ENCODE measurements around the gene CAB39L. TPM values are rescaled to one million over a fixed set of nuclear protein-coding genes. Genes with fewer than 3 reads are reported as not detected.
"Not testable (repeated sequence)": the region's sequence is repeated elsewhere in the genome, so short reads cannot be mapped to it uniquely, and the experiment has no call there.

The CAB39L gene
- total RNA-seq, 1 donor from 2014 or later: 6.8 TPM

- Histone ChIP-seq H3K36me3 (ENCODE audit: control insufficient read depth in 3 of 3, insufficient read depth in 3 of 3, low read length in 3 of 3) (no peaks in the 10 kb centered on the region), H3K9me3 (ENCODE audit: control insufficient read depth in 3 of 3, low read length in 3 of 3) (no peaks in the 10 kb centered on the region), H3K27ac (ENCODE audit: low read depth, low read length) (no peak overlapping the region), H3K27me3 (ENCODE audit: control insufficient read depth in 3 of 3, insufficient read depth in 3 of 3, low read length in 3 of 3) (no peaks in the 10 kb centered on the region), H3K4me1 (ENCODE audit: control insufficient read depth in 3 of 3, insufficient read depth in 3 of 3, low read length in 3 of 3) (peaks cover 5 to 17% (median 16%) of the 10 kb centered on the region in 3 donors), H3K9ac (ENCODE audit: low read depth in 1 of 3, low read length in 3 of 3) (peak overlapping the region; percentile 25 to 76 (median 52)), H3K4me3 (ENCODE audit: low read length in 3 of 3) (peak overlapping the region; percentile 48 to 64 (median 60))
Measured at GRCh38 chr13:49300739-49301589, 142.9 kb downstream of the CAB39L start.

DNA sequence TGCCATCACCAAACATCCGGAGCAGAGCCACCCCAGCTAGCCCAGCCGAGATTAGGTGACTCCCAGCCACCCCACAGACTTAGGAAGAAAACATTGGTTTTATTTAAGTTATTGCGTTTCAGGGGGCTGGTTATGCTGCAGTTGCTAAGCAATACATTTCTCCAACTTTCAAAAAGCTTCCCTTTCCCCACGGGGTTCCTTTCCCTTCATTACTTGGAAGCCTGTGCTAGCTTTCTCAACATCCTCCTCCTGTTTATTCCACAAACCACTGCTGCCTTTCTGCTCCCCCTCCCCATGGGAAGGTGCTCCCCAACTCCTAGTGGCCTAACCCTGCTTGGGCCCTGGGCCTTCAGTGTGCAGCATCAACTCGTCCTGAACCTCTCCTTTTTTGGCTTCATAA is 143.6 kb downstream of the CAB39L start:
- H3K36me3 ChIP-seq (ENCODE audit: control insufficient read depth in 3 of 3, insufficient read depth in 3 of 3, low read length in 3 of 3): peaks cover 2 to 5% (median 4%) of the 10 kb centered on the region in 3 donors
- no peak overlapping the region for H3K27ac ChIP-seq (ENCODE audit: low read depth, low read length)
- H3K9ac ChIP-seq (ENCODE audit: low read depth in 1 of 3, low read length in 3 of 3): no peak overlapping the region
- no peaks in the 10 kb centered on the region for H3K9me3 ChIP-seq (ENCODE audit: control insufficient read depth in 3 of 3, low read length in 3 of 3)
- H3K4me1 ChIP-seq (ENCODE audit: control insufficient read depth in 3 of 3, insufficient read depth in 3 of 3, low read length in 3 of 3): peaks cover 5 to 17% (median 9%) of the 10 kb centered on the region in 3 donors
- H3K4me3 ChIP-seq (ENCODE audit: low read length in 3 of 3): no peak overlapping the region
- H3K27me3 ChIP-seq (ENCODE audit: control insufficient read depth in 3 of 3, insufficient read depth in 3 of 3, low read length in 3 of 3): no peaks in the 10 kb centered on the region

GRCh38 chr13:49298903-49299605 is 144.8 kb downstream of the CAB39L start:
- Histone ChIP-seq H3K27me3 (ENCODE audit: control insufficient read depth in 3 of 3, insufficient read depth in 3 of 3, low read length in 3 of 3) (no peaks in the 10 kb centered on the region), H3K36me3 (ENCODE audit: control insufficient read depth in 3 of 3, insufficient read depth in 3 of 3, low read length in 3 of 3) (peaks cover 2 to 9% (median 4%) of the 10 kb centered on the region in 3 donors), H3K9me3 (ENCODE audit: control insufficient read depth in 3 of 3, low read length in 3 of 3) (no peaks in the 10 kb centered on the region), H3K27ac (ENCODE audit: low read depth, low read length) (no peak overlapping the region), H3K4me1 (ENCODE audit: control insufficient read depth in 3 of 3, insufficient read depth in 3 of 3, low read length in 3 of 3) (peaks cover 5 to 17% (median 7%) of the 10 kb centered on the region in 3 donors), H3K4me3 (ENCODE audit: low read length in 3 of 3) (no peak overlapping the region), H3K9ac (ENCODE audit: low read depth in 1 of 3, low read length in 3 of 3) (no peak overlapping the region)

DNA sequence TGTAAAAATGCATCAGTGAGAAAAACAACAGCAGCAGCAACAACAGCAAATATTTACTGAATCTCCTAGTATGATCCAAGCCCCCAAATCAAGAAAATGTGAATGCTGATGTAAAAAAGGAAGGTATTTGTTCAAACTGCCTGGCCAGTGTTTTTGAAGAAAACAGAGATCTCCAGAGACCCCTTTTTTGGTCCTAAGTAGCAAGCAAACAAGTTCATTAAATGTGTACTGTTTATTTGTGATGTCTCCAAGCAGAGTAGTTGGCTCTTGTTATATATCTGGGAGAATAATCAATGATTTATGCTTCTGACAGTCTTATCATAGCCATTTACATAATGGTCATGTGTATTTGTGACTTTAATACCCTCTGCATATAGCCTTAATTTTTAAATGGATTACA is 145.4 kb downstream of the CAB39L start:
- no peaks in the 10 kb centered on the region for H3K9me3 ChIP-seq (ENCODE audit: control insufficient read depth in 3 of 3, low read length in 3 of 3)
- H3K27ac ChIP-seq (ENCODE audit: low read depth, low read length): no peak overlapping the region
- no peak overlapping the region for H3K9ac ChIP-seq (ENCODE audit: low read depth in 1 of 3, low read length in 3 of 3)
- H3K4me1 ChIP-seq (ENCODE audit: control insufficient read depth in 3 of 3, insufficient read depth in 3 of 3, low read length in 3 of 3): peaks cover 3 to 13% (median 5%) of the 10 kb centered on the region in 3 donors
- H3K27me3 ChIP-seq (ENCODE audit: control insufficient read depth in 3 of 3, insufficient read depth in 3 of 3, low read length in 3 of 3): no peaks in the 10 kb centered on the region
- H3K4me3 ChIP-seq (ENCODE audit: low read length in 3 of 3): no peak overlapping the region
- peaks cover 2 to 9% (median 5%) of the 10 kb centered on the region in 3 donors for H3K36me3 ChIP-seq (ENCODE audit: control insufficient read depth in 3 of 3, insufficient read depth in 3 of 3, low read length in 3 of 3)

DNA sequence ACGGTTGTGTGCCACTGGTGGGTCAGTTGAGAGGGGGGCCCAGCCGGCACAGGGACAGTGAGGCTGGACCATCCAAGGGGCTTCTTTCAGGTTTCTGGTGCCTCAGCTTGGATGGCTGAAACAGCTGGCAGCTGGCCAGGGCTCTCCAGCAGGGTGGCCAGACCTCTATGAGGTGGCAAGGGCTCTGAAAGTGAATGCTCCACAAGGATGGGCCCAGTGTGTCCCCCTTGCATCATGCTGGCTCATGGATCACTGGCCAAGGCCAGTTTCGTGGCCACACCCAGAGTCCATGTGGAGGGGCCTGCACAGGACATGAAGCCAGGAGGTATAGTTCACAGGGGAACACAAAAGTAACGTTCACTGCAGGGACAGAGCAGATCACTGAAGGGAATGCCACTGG is 146.5 kb downstream of the CAB39L start:
- Histone ChIP-seq H3K9me3 (ENCODE audit: control insufficient read depth in 3 of 3, low read length in 3 of 3) (no peaks in the 10 kb centered on the region), H3K27ac (ENCODE audit: low read depth, low read length) (no peak overlapping the region), H3K9ac (ENCODE audit: low read depth in 1 of 3, low read length in 3 of 3) (no peak overlapping the region), H3K27me3 (ENCODE audit: control insufficient read depth in 3 of 3, insufficient read depth in 3 of 3, low read length in 3 of 3) (no peaks in the 10 kb centered on the region), H3K36me3 (ENCODE audit: control insufficient read depth in 3 of 3, insufficient read depth in 3 of 3, low read length in 3 of 3) (peaks cover 6 to 10% (median 9%) of the 10 kb centered on the region in 3 donors), H3K4me3 (ENCODE audit: low read length in 3 of 3) (no peak overlapping the region), H3K4me1 (ENCODE audit: control insufficient read depth in 3 of 3, insufficient read depth in 3 of 3, low read length in 3 of 3) (peaks cover 0 to 13% (median 5%) of the 10 kb centered on the region in 3 donors)

DNA sequence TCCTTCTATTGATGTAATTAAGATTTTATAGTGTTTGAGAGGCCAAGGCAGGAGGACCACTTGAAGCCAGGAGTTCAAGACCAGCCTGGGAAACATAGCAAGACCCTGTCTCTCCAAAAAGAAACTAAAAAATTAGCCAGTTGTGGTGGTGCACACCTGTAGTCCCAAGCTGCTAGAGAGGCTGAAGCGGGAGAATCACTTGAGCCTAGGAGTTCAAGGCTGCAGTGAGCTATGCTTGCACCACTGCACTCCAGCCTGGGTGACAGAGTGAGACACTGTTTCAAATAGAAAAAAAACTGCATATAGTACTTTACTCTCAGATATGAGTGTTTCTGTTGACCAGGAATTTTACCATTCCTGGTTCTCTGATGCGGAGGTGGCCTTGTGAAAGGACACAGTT is 147.2 kb downstream of the CAB39L start:
- Histone ChIP-seq H3K27ac (ENCODE audit: low read depth, low read length) (no peak overlapping the region), H3K4me3 (ENCODE audit: low read length in 3 of 3) (no peak overlapping the region), H3K9me3 (ENCODE audit: control insufficient read depth in 3 of 3, low read length in 3 of 3) (no peaks in the 10 kb centered on the region), H3K4me1 (ENCODE audit: control insufficient read depth in 3 of 3, insufficient read depth in 3 of 3, low read length in 3 of 3) (peaks cover 0 to 12% (median 5%) of the 10 kb centered on the region in 3 donors), H3K27me3 (ENCODE audit: control insufficient read depth in 3 of 3, insufficient read depth in 3 of 3, low read length in 3 of 3) (no peaks in the 10 kb centered on the region), H3K36me3 (ENCODE audit: control insufficient read depth in 3 of 3, insufficient read depth in 3 of 3, low read length in 3 of 3) (peaks cover 6 to 10% (median 9%) of the 10 kb centered on the region in 3 donors), H3K9ac (ENCODE audit: low read depth in 1 of 3, low read length in 3 of 3) (no peak overlapping the region)

- Histone ChIP-seq H3K4me3 (ENCODE audit: low read length in 3 of 3) (no peak overlapping the region), H3K9ac (ENCODE audit: low read depth in 1 of 3, low read length in 3 of 3) (no peak overlapping the region), H3K27me3 (ENCODE audit: control insufficient read depth in 3 of 3, insufficient read depth in 3 of 3, low read length in 3 of 3) (no peaks in the 10 kb centered on the region), H3K9me3 (ENCODE audit: control insufficient read depth in 3 of 3, low read length in 3 of 3) (no peaks in the 10 kb centered on the region), H3K27ac (ENCODE audit: low read depth, low read length) (no peak overlapping the region), H3K4me1 (ENCODE audit: control insufficient read depth in 3 of 3, insufficient read depth in 3 of 3, low read length in 3 of 3) (peaks cover 0 to 5% (median 0%) of the 10 kb centered on the region in 3 donors), H3K36me3 (ENCODE audit: control insufficient read depth in 3 of 3, insufficient read depth in 3 of 3, low read length in 3 of 3) (peaks cover 6 to 10% (median 9%) of the 10 kb centered on the region in 3 donors)
Measured at GRCh38 chr13:49295244-49295643, 148.6 kb downstream of the CAB39L start.

DNA sequence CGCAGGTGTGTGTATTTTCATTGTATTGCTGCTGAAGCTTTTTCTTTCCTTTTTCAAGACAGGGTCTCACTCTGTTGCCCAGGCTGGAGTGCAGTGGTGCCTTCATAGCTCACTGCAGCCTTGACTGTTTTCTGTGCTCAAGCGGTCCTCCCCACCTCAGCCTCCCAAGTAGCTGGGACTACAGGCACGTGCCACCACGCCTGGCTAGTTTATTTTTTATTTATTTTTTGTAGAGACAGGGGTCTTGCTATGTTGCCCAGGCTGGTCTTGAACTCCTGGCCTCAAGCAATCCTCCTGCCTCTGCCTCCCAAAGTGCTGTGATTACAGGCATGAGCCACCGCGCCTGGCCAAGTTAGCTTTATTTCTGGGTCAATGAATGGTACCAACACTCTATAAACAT is 149.1 kb downstream of the CAB39L start:
- not testable (repeated sequence) for H3K27ac ChIP-seq (ENCODE audit: low read depth, low read length); H3K9me3 ChIP-seq (ENCODE audit: control insufficient read depth in 3 of 3, low read length in 3 of 3); H3K27me3 ChIP-seq (ENCODE audit: control insufficient read depth in 3 of 3, insufficient read depth in 3 of 3, low read length in 3 of 3); H3K9ac ChIP-seq (ENCODE audit: low read depth in 1 of 3, low read length in 3 of 3); H3K4me1 ChIP-seq (ENCODE audit: control insufficient read depth in 3 of 3, insufficient read depth in 3 of 3, low read length in 3 of 3); H3K4me3 ChIP-seq (ENCODE audit: low read length in 3 of 3)
- peaks cover 6 to 10% (median 9%) of the 10 kb centered on the region in 3 donors for H3K36me3 ChIP-seq (ENCODE audit: control insufficient read depth in 3 of 3, insufficient read depth in 3 of 3, low read length in 3 of 3)

DNA sequence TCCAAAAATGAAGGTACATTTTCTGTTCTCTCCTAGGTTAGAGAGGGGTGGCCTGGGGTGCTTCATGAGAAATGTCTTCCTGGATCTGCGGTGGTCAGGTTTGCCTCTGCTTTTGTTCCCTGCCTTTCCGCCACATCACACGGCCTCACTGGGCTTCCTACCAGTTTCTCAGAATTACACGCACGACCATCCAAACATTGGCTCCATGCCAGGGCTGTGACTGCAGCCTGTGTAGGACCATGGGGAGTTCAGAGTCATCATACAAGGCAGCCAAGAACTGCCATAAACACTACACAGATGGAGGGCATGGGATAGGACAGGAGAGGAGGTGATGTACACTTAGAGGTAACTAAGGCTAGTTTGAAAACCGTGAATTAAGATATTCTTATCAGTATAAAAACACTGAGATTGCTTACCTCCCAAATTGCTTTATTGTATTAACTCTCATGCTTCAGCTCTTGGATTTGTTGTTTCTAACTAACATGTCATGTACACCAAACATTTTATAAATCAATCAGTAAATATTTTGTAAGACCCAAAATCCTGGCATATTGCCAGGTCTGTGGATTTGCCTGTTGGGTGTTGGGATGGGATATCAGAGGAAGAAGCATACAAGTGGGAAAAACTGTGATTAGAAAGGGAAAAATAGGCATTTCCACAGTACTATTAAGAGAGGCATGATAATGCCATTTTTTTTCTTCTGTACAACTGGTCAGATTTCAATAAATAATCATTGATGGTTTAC is 150.9 kb downstream of the CAB39L start:
- Histone ChIP-seq H3K27me3 (ENCODE audit: control insufficient read depth in 3 of 3, insufficient read depth in 3 of 3, low read length in 3 of 3) (no peaks in the 10 kb centered on the region), H3K9ac (ENCODE audit: low read depth in 1 of 3, low read length in 3 of 3) (no peak overlapping the region), H3K27ac (ENCODE audit: low read depth, low read length) (no peak overlapping the region), H3K4me3 (ENCODE audit: low read length in 3 of 3) (no peak overlapping the region), H3K36me3 (ENCODE audit: control insufficient read depth in 3 of 3, insufficient read depth in 3 of 3, low read length in 3 of 3) (peaks cover 6 to 10% (median 9%) of the 10 kb centered on the region in 3 donors), H3K9me3 (ENCODE audit: control insufficient read depth in 3 of 3, low read length in 3 of 3) (no peaks in the 10 kb centered on the region), H3K4me1 (ENCODE audit: control insufficient read depth in 3 of 3, insufficient read depth in 3 of 3, low read length in 3 of 3) (no peaks in the 10 kb centered on the region)
